Measurements from ENCODE around the gene SPATA1. TPM values are rescaled to one million over a fixed set of nuclear protein-coding genes. Genes with fewer than 3 reads are reported as not detected.

SPATA1 gene
- polyA plus RNA-seq, 1 donor (not counting 4 experiments of a cell fraction or from before 2014, with no cell fraction given): 0.25 TPM

DNA sequence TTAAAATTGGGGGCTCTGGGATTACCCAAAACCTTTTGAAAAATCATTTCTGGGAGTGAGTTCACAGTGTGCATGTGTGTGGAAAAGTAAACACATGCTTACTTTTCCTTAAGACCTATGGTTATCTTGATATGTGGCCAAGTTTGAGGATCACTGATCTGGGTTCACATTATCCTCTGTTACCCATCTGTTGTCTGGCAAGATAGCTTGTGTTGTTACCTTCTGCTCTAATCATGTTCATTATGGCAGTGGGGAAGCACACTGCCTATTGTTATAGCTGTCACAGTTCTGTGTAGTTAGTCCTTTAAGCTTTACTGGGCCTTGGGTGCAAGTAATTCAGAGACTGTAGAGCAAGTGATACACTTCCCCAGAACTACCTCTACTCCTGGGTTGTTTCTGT, 63.0 kb downstream of the SPATA1 start:
- Histone ChIP-seq H3K9ac (ENCODE audit: control insufficient read depth, extremely low read depth, insufficient read depth, low read length) (no peak overlapping the region), H3K9me1 (ENCODE audit: control insufficient read depth, extremely low read depth, insufficient read depth, low read length) (no peaks in the 10 kb centered on the region), H2AFZ (ENCODE audit: control insufficient read depth, low read length) (no peak overlapping the region), H3K36me3 (ENCODE audit: control insufficient read depth in 2 of 2, extremely low read depth in 1 of 2, insufficient read depth in 2 of 2, low read length in 2 of 2) (peaks cover 0 to 14% of the 10 kb centered on the region in 2 experiments), H3K4me2 (ENCODE audit: control insufficient read depth, extremely low read depth, insufficient read depth, low read depth, low read length) (no peak overlapping the region), H4K20me1 (ENCODE audit: control insufficient read depth, extremely low read depth, insufficient read depth, low read length) (no peaks in the 10 kb centered on the region), H3K9me3 (ENCODE audit: control insufficient read depth, low read depth, low read length) (no peaks in the 10 kb centered on the region), H3K4me1 (ENCODE audit: control insufficient read depth, extremely low read depth, insufficient read depth, low read length) (peaks cover 22% of the 10 kb centered on the region), H3K4me3 (ENCODE audit: control insufficient read depth in 2 of 3, extremely low read depth in 1 of 3, insufficient read depth in 2 of 3, low read depth in 1 of 3, low read length in 3 of 3) (no peak overlapping the region), H3K27ac (ENCODE audit: control insufficient read depth, insufficient read depth, low read length) (no peak overlapping the region), H3K27me3 (ENCODE audit: control insufficient read depth, extremely low read depth, insufficient read depth, low read length) (no peaks in the 10 kb centered on the region), H3K79me2 (ENCODE audit: control insufficient read depth, insufficient read depth, low read length) (peaks cover 3% of the 10 kb centered on the region)
- TF ChIP-seq EZH2 (IDR thresholded peaks at IDR 0.05; ENCODE audit: low read length): no peak
- TF ChIP-seq, protein P1, sequence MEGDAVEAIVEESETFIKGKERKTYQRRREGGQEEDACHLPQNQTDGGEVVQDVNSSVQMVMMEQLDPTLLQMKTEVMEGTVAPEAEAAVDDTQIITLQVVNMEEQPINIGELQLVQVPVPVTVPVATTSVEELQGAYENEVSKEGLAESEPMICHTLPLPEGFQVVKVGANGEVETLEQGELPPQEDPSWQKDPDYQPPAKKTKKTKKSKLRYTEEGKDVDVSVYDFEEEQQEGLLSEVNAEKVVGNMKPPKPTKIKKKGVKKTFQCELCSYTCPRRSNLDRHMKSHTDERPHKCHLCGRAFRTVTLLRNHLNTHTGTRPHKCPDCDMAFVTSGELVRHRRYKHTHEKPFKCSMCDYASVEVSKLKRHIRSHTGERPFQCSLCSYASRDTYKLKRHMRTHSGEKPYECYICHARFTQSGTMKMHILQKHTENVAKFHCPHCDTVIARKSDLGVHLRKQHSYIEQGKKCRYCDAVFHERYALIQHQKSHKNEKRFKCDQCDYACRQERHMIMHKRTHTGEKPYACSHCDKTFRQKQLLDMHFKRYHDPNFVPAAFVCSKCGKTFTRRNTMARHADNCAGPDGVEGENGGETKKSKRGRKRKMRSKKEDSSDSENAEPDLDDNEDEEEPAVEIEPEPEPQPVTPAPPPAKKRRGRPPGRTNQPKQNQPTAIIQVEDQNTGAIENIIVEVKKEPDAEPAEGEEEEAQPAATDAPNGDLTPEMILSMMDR (optimal IDR thresholded peaks at IDR 0.05 in 1 of 3, IDR thresholded peaks at IDR 0.05 in 1 of 3, conservative IDR thresholded peaks at IDR 0.05 in 1 of 3; ENCODE audit: extremely low read depth in 1 of 3, insufficient read depth in 2 of 3, low read length in 3 of 3): no peak
- FAIRE-seq: no peak
- dilution Hi-C loops (cut with MboI; ENCODE audit: extremely low pct_ligation_motif_present, low sequenced_read_pairs): no loop called here
- DNase-seq (ENCODE audit: low read depth, low spot score): no peak

DNA sequence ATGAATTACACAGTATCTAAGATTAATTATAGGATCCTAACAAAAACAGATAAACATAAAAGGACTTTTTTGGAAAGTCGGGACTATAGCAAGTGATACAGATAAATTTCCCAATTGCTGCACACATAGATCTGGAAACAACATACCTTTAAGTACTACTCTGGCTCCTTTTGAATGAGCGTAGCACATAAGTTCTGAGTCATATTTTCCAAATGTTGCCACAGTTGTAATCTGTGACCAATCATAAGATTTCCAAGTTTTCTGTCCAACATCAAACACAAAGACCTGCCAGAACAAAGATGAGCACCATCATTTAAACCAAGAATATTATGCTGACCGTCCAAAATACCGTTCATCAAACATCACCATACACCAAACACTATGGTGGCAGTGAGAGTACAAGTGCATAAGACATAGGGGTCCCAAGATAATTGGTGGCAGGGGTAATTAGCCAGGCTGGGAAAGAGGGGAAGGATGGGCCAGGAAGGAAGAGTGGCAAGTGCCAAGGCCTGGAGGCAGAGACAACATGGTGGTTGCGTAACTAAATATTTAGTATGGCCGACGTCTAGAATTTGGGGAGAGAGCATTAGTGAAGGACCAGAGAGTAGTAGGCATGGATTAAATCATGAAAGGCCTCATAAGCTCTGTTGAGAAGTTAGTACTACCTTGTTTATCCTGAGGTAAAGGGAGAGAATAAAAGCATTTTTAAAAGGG, 64.4 kb downstream of the SPATA1 start:
- H3K4me1 ChIP-seq (ENCODE audit: control insufficient read depth, extremely low read depth, insufficient read depth, low read length): peaks cover 22% of the 10 kb centered on the region
- DNase-seq (ENCODE audit: low read depth, low spot score): no peak

More for the DNA sequence above, 64.4 kb downstream of the SPATA1 start:
- no peak for TF ChIP-seq EZH2 (IDR thresholded peaks at IDR 0.05; ENCODE audit: low read length)
- TF ChIP-seq, protein P1 (optimal IDR thresholded peaks at IDR 0.05 in 1 of 3, IDR thresholded peaks at IDR 0.05 in 1 of 3, conservative IDR thresholded peaks at IDR 0.05 in 1 of 3; ENCODE audit: extremely low read depth in 1 of 3, insufficient read depth in 2 of 3, low read length in 3 of 3): no peak
- Histone ChIP-seq H4K20me1 (ENCODE audit: control insufficient read depth, extremely low read depth, insufficient read depth, low read length) (no peaks in the 10 kb centered on the region), H3K36me3 (ENCODE audit: control insufficient read depth in 2 of 2, extremely low read depth in 1 of 2, insufficient read depth in 2 of 2, low read length in 2 of 2) (peaks cover 0 to 9% of the 10 kb centered on the region in 2 experiments), H3K9ac (ENCODE audit: control insufficient read depth, extremely low read depth, insufficient read depth, low read length) (no peak overlapping the region), H3K27me3 (ENCODE audit: control insufficient read depth, extremely low read depth, insufficient read depth, low read length) (no peaks in the 10 kb centered on the region), H2AFZ (ENCODE audit: control insufficient read depth, low read length) (no peak overlapping the region), H3K9me1 (ENCODE audit: control insufficient read depth, extremely low read depth, insufficient read depth, low read length) (no peaks in the 10 kb centered on the region), H3K4me3 (ENCODE audit: control insufficient read depth in 2 of 3, extremely low read depth in 1 of 3, insufficient read depth in 2 of 3, low read depth in 1 of 3, low read length in 3 of 3) (no peak overlapping the region), H3K9me3 (ENCODE audit: control insufficient read depth, low read depth, low read length) (no peaks in the 10 kb centered on the region), H3K4me2 (ENCODE audit: control insufficient read depth, extremely low read depth, insufficient read depth, low read depth, low read length) (no peak overlapping the region), H3K79me2 (ENCODE audit: control insufficient read depth, insufficient read depth, low read length) (peaks cover 3% of the 10 kb centered on the region), H3K27ac (ENCODE audit: control insufficient read depth, insufficient read depth, low read length) (no peak overlapping the region)
- peak; percentile 9 for FAIRE-seq
- dilution Hi-C loops (cut with MboI; ENCODE audit: extremely low pct_ligation_motif_present, low sequenced_read_pairs): no loop called here

Data from keratinocyte (primary cell).